CD8-positive, alpha-beta memory T cell (primary cell): ENCODE data around the gene RPS8. TPM values are rescaled to one million over a fixed set of nuclear protein-coding genes. Genes with fewer than 3 reads are reported as not detected.

Source experiments
- CTCF ChIA-PET: fragments of 350-600 bp; sonication (Branson Sonifier 250); formaldehyde crosslinking; loops from one replicate; lab custom pipeline; 2021; ENCODE audit warnings: antibody characterized with exemption; lab: Charles Lee
- POLR2A ChIA-PET: fragments of 350-600 bp; sonication (Branson Sonifier 250); formaldehyde crosslinking; loops from one replicate; lab custom pipeline; 2021; ENCODE audit warnings: antibody characterized with exemption; lab: Charles Lee
- DNase-seq, 5 donors: peaks; one replicate each; pipeline versions ENCODE4 v3.0.0 to v3.0.0-alpha.2; 2020 to 2022; ENCODE audit warnings: mixed read lengths in 1 of 5
- H3K27ac ChIP-seq: one replicate; pipeline ENCODE4 v1.7.0; 2013; ENCODE audit warnings: low read depth, mild to moderate bottlenecking, low read length, moderate library complexity
- H3K27me3 ChIP-seq: 2 replicates; pipeline ENCODE4 v1.7.0; 2013; ENCODE audit warnings: low read length, mild to moderate bottlenecking; ENCODE audit not compliant: insufficient read depth, poor library complexity, severe bottlenecking
- H3K36me3 ChIP-seq: 2 replicates; pipeline ENCODE4 v1.7.0; 2013; ENCODE audit warnings: mild to moderate bottlenecking, low read length, moderate library complexity; ENCODE audit not compliant: insufficient read depth
- H3K4me1 ChIP-seq: 2 replicates; pipeline ENCODE4 v1.7.0; 2013; ENCODE audit warnings: mild to moderate bottlenecking, low read length, moderate library complexity; ENCODE audit not compliant: insufficient read depth
- H3K4me3 ChIP-seq: 2 replicates; pipeline ENCODE4 v1.7.0; 2013; ENCODE audit warnings: mild to moderate bottlenecking, low read length
- H3K9me3 ChIP-seq: 2 replicates; pipeline ENCODE4 v1.7.0; 2013; ENCODE audit warnings: mild to moderate bottlenecking, low read length
- H3K27ac Mint-ChIP-seq, 8 donors: one replicate each; pipeline ENCODE4 v1.8.0; 2020 to 2021; ENCODE audit warnings: mixed read lengths in 8 of 8, mild to moderate bottlenecking in 6 of 8, inconsistent platforms in 3 of 8, moderate library complexity in 3 of 8
- H3K27me3 Mint-ChIP-seq, 2 donors: one replicate each; pipeline ENCODE4 v1.8.0; 2020 to 2021; ENCODE audit warnings: mixed read lengths in 2 of 2, mild to moderate bottlenecking in 1 of 2, moderate library complexity in 1 of 2
- H3K36me3 Mint-ChIP-seq, 3 donors: one replicate each; pipeline ENCODE4 v1.8.0; 2020 to 2021; ENCODE audit warnings: mixed read lengths in 3 of 3, inconsistent platforms in 1 of 3, mild to moderate bottlenecking in 1 of 3
- H3K4me1 Mint-ChIP-seq, 3 donors: one replicate each; pipeline ENCODE4 v1.8.0; 2020 to 2021; ENCODE audit warnings: mixed read lengths in 3 of 3, inconsistent platforms in 1 of 3, mild to moderate bottlenecking in 1 of 3
- H3K4me3 Mint-ChIP-seq, 7 donors: one replicate each; pipeline ENCODE4 v1.8.0; 2020 to 2021; ENCODE audit warnings: mixed read lengths in 7 of 7, mild to moderate bottlenecking in 6 of 7, moderate library complexity in 4 of 7, inconsistent platforms in 2 of 7
- H3K9me3 Mint-ChIP-seq, 5 donors: one replicate each; pipeline ENCODE4 v1.8.0; 2020 to 2022; ENCODE audit warnings: mixed read lengths in 5 of 5, mild to moderate bottlenecking in 3 of 5, moderate library complexity in 2 of 5, inconsistent platforms in 1 of 5
- polyA plus RNA-seq: library from polyadenylated mRNA; unstranded; fragments of 300-500 nt; fragmentation: Illumina TruSeq; gene quantifications from one replicate; pipeline ENCODE4 v1.2.3, GENCODE V29; 2021
- total RNA-seq, 2 experiments: library from RNA; stranded (reverse); gene quantifications; one replicate each; pipeline ENCODE4 v1.2.3, GENCODE V29; 2021

RPS8 gene
- total and polyA plus RNA-seq, 3 experiments from 2014 or later, result 972 to 2,465 (median 2,426) TPM

DNA sequence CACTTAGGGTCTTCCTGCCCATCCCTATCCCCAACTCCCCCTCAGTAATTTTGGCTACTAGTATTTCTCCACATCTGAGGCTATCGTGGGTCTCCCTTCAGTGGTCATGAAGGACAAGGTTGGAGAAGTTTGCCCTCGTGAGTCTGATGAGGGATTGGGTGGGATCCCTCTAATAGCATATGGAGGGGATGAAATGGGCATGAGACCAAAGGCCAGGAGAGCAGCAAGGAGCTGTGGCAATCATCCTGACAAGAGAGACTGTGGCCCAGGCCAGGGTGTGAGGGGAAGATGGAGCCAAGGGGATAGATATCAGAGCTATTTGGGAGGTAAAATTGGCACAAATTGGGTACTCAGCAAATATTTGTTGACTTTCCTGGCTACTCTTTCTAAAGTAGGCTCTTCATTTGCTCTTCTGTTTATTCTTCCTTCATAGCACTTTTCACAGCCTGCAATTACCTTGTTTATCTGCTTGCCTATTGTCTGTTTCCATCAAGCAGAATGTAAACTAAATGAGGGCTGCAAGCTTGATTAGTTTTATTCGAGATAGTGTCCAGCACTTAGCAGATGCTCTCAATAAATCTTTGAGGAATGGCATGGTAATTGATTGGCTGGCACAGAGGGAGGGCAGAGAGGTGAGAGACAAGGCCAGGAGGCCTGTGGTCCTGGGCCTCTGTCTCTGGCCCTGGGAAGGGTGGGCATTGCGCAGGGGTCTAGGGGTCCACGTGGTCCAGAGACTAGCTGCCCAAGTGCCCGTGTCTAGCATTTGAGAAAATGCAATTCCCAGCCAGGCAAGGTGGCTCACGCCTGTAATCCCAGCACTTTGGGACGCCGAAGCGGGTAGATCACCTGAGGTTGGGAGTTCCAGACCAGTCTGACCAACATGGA, 23.4 kb downstream of the RPS8 start:
- H3K4me1 Mint-ChIP-seq, result peaks cover 24 to 38% (median 36%) of the 10 kb centered on the region in 3 donors
- no peak overlapping the region for H3K27ac ChIP-seq
- CTCF ChIA-PET, result interaction anchor here (1.0 to 3.8 kb wide), 7 partner anchors 9 to 68 kb away, joined by 3 to 112 read pairs (median 12); partner anchors contain the start of genes BEST4, BTBD19 and RNU5D-1
- H3K27me3 Mint-ChIP-seq, result no peaks in the 10 kb centered on the region
- H3K4me3 Mint-ChIP-seq, result peak overlapping the region in 5 of 7 donors; percentile 46 to 97 (median 67)
- peaks cover 11% of the 10 kb centered on the region for H3K36me3 ChIP-seq
- H3K4me3 ChIP-seq, result no peak overlapping the region
- no peaks in the 10 kb centered on the region for H3K9me3 ChIP-seq
- peak in 1 of 5 donors; percentile 46 for DNase-seq
- H3K36me3 Mint-ChIP-seq, result peaks cover 9 to 27% (median 11%) of the 10 kb centered on the region in 3 donors
- POLR2A ChIA-PET, result interaction anchor here (3.6 to 4.3 kb wide), 2 partner anchors 15 to 21 kb away, joined by 89 to 122 read pairs; no protein-coding TSS in a partner anchor
- H3K27me3 ChIP-seq, result no peaks in the 10 kb centered on the region
- H3K4me1 ChIP-seq, result peaks cover 27% of the 10 kb centered on the region
- peak overlapping the region in 7 of 8 donors; percentile 66 to 99 (median 96) for H3K27ac Mint-ChIP-seq
- H3K9me3 Mint-ChIP-seq, result no peaks in the 10 kb centered on the region

- Mint-ChIP-seq H3K4me3 (peak within 1 kb of the TSS; percentile 80 to 98 (median 96)), H3K9me3 (no peaks in the 10 kb centered on the region), H3K27ac (peak within 1 kb of the TSS; percentile 90 to 99 (median 98)), H3K36me3 (peaks cover 9 to 39% (median 11%) of the 10 kb centered on the region in 3 donors), H3K27me3 (no peaks in the 10 kb centered on the region), H3K4me1 (peaks cover 25 to 41% (median 38%) of the 10 kb centered on the region in 3 donors)
- Histone ChIP-seq H3K4me3 (peak within 1 kb of the TSS; percentile 90), H3K9me3 (no peaks in the 10 kb centered on the region), H3K4me1 (peaks cover 31% of the 10 kb centered on the region), H3K27ac (peak within 1 kb of the TSS; percentile 93), H3K27me3 (no peaks in the 10 kb centered on the region), H3K36me3 (peaks cover 21% of the 10 kb centered on the region)
- peak; percentile 97 to 99 (median 98) for DNase-seq
- ChIA-PET CTCF (interaction anchor here (0.7 to 3.8 kb wide), 22 partner anchors 9 to 693 kb away, joined by 3 to 112 read pairs (median 6); partner anchors contain the start of genes BEST4, BTBD19, EIF2B3 and HECTD3), POLR2A (interaction anchor here (0.5 to 4.3 kb wide), 22 partner anchors 9 to 700 kb away, joined by 3 to 122 read pairs (median 4); partner anchors contain the start of genes BEST4, BTBD19, CCDC163 and EIF2B3)
Measured at GRCh38 chr1:44799770-44800584, 24.6 kb downstream of the RPS8 start, which contains the start of gene PLK3. TSS of gene PLK3 (plus strand) at chr1:44800377. CDS start at chr1:44800464, 87 bp downstream.

GRCh38 chr1:44801491-44802305, 26.4 kb downstream of the RPS8 start:
- peak overlapping the region; percentile 93 for H3K27ac ChIP-seq
- Mint-ChIP-seq H3K36me3 (peaks cover 12 to 52% (median 14%) of the 10 kb centered on the region in 3 donors), H3K9me3 (no peaks in the 10 kb centered on the region), H3K4me1 (peaks cover 28 to 47% (median 42%) of the 10 kb centered on the region in 3 donors), H3K27ac (peak overlapping the region; percentile 80 to 99 (median 92)), H3K27me3 (no peaks in the 10 kb centered on the region), H3K4me3 (peak overlapping the region; percentile 80 to 98 (median 94))
- peaks cover 27% of the 10 kb centered on the region for H3K36me3 ChIP-seq
- peak overlapping the region; percentile 90 for H3K4me3 ChIP-seq
- CTCF ChIA-PET, result interaction anchor here (1.0 to 3.8 kb wide), 7 partner anchors 7 to 71 kb away, joined by 4 to 112 read pairs (median 11); partner anchors contain the start of genes BTBD19 and RNU5D-1
- peaks cover 35% of the 10 kb centered on the region for H3K4me1 ChIP-seq
- H3K9me3 ChIP-seq, result no peaks in the 10 kb centered on the region
- no peaks in the 10 kb centered on the region for H3K27me3 ChIP-seq
- POLR2A ChIA-PET, result interaction anchor here (0.6 to 4.3 kb wide), 6 partner anchors 7 to 35 kb away, joined by 3 to 122 read pairs (median 50); partner anchors contain the start of gene BTBD19
- DNase-seq, result peak in 4 of 5 donors; percentile 21 to 66 (median 50)

DNA sequence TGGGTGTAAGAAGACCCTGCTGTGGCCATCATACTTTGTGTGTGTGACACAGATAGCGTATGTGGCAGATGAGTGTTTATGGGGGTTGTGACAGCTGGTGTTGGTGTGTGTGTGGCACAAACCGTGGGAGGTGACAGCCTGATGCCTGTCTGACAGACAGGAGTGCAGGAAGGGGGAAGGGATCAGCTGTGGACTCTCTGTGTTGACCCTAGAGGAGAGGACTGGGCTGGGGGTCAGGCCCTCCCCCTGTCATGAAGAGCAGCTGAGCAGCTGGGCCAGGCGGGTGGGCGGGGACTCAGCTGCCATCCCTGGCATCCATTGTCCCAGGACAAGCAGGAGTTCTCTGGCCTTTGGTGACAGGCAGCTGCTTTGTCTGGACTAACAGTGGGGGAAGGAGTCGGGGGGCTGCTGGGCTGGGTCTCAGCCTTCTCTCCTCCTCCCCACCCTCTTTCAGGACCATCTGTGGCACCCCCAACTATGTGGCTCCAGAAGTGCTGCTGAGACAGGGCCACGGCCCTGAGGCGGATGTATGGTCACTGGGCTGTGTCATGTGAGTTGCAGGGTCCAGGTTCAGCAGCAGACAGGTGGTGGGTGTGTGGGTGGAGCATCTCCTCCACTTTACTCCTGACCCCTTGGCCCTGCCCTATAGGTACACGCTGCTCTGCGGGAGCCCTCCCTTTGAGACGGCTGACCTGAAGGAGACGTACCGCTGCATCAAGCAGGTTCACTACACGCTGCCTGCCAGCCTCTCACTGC, 27.1 kb downstream of the RPS8 start:
- Mint-ChIP-seq H3K36me3 (peaks cover 14 to 58% (median 14%) of the 10 kb centered on the region in 3 donors), H3K4me1 (peaks cover 36 to 55% (median 50%) of the 10 kb centered on the region in 3 donors), H3K27ac (peak overlapping the region; percentile 43 to 98 (median 90)), H3K9me3 (no peaks in the 10 kb centered on the region), H3K27me3 (no peaks in the 10 kb centered on the region), H3K4me3 (peak overlapping the region; percentile 80 to 98 (median 94))
- peaks cover 29% of the 10 kb centered on the region for H3K36me3 ChIP-seq
- H3K9me3 ChIP-seq, result no peaks in the 10 kb centered on the region
- H3K27me3 ChIP-seq, result no peaks in the 10 kb centered on the region
- CTCF ChIA-PET, result interaction anchor here (1.0 to 1.2 kb wide), 2 partner anchors 11 to 20 kb away, joined by 4 read pairs; no protein-coding TSS in a partner anchor
- H3K4me1 ChIP-seq, result peaks cover 43% of the 10 kb centered on the region
- peak in 1 of 5 donors; percentile 62 for DNase-seq
- H3K4me3 ChIP-seq, result peak overlapping the region; percentile 90
- POLR2A ChIA-PET, result interaction anchor here (0.6 to 4.3 kb wide), 4 partner anchors 11 to 499 kb away, joined by 3 to 89 read pairs (median 10); no protein-coding TSS in a partner anchor
- peak overlapping the region; percentile 93 for H3K27ac ChIP-seq

DNA sequence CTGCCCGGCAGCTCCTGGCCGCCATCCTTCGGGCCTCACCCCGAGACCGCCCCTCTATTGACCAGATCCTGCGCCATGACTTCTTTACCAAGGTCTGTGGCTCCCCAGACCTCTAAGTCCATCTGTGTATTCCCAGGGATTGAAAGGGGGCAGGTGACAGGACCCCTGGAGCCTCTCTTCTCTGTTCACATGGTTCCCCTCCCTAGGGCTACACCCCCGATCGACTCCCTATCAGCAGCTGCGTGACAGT, 27.6 kb downstream of the RPS8 start:
- peaks cover 41 to 60% (median 55%) of the 10 kb centered on the region in 3 donors for H3K4me1 Mint-ChIP-seq
- no peak for DNase-seq
- no peaks in the 10 kb centered on the region for H3K9me3 Mint-ChIP-seq
- H3K27me3 Mint-ChIP-seq, result no peaks in the 10 kb centered on the region
- peak overlapping the region; percentile 41 to 98 (median 90) for H3K27ac Mint-ChIP-seq
- H3K36me3 ChIP-seq, result peaks cover 29% of the 10 kb centered on the region
- H3K4me3 ChIP-seq, result no peak overlapping the region
- H3K27ac ChIP-seq, result no peak overlapping the region
- H3K27me3 ChIP-seq, result no peaks in the 10 kb centered on the region
- H3K9me3 ChIP-seq, result no peaks in the 10 kb centered on the region
- peaks cover 14 to 58% (median 14%) of the 10 kb centered on the region in 3 donors for H3K36me3 Mint-ChIP-seq
- peak overlapping the region; percentile 9 to 98 (median 55) for H3K4me3 Mint-ChIP-seq
- CTCF ChIA-PET, result interaction anchor here (1.0 to 1.2 kb wide), 2 partner anchors 11 to 19 kb away, joined by 4 read pairs; no protein-coding TSS in a partner anchor
- POLR2A ChIA-PET, result interaction anchor here (0.6 to 4.3 kb wide), 3 partner anchors 11 to 499 kb away, joined by 3 to 89 read pairs (median 9); no protein-coding TSS in a partner anchor
- peaks cover 48% of the 10 kb centered on the region for H3K4me1 ChIP-seq

GRCh38 chr1:44803312-44804095, 28.2 kb downstream of the RPS8 start:
- Mint-ChIP-seq H3K27me3 (no peaks in the 10 kb centered on the region), H3K9me3 (no peaks in the 10 kb centered on the region), H3K4me1 (peaks cover 44 to 64% (median 58%) of the 10 kb centered on the region in 3 donors), H3K36me3 (peaks cover 14 to 59% (median 14%) of the 10 kb centered on the region in 3 donors), H3K4me3 (peak overlapping the region in 5 of 7 donors; percentile 54 to 98 (median 65)), H3K27ac (peak overlapping the region; percentile 80 to 98 (median 90))
- ChIA-PET CTCF (no interaction called here), POLR2A (interaction anchor here (0.6 to 2.5 kb wide), 3 partner anchors 14 to 498 kb away, joined by 4 to 9 read pairs (median 9); no protein-coding TSS in a partner anchor)
- DNase-seq, result no peak
- Histone ChIP-seq H3K27ac (no peak overlapping the region), H3K27me3 (no peaks in the 10 kb centered on the region), H3K9me3 (no peaks in the 10 kb centered on the region), H3K4me1 (peaks cover 53% of the 10 kb centered on the region), H3K4me3 (no peak overlapping the region), H3K36me3 (peaks cover 29% of the 10 kb centered on the region)
